Activated CD8-positive, alpha-beta T cell treated with anti-CD3 and anti-CD28 coated beads, Interleukin-2, amount 10 ng/mL, durations not matched to agents 7 days and 5 days (primary cell): ENCODE data around the gene DNAH12. TPM values are rescaled to one million over a fixed set of nuclear protein-coding genes. Genes with fewer than 3 reads are reported as not detected.
A peak's percentile ranks its signal among the peaks of the same experiment; 100 is the strongest.

Experiments used
- ATAC-seq: fragments of 150-1000 bp; cut with Tn5 transposase; one replicate; pipeline ENCODE4 v1.10.0; 2021; ENCODE audit warnings: moderate library complexity
- CTCF ChIA-PET: fragments of 350-600 bp; sonication (Branson Sonifier 250); formaldehyde crosslinking; loops from one replicate; lab custom pipeline; 2021; ENCODE audit warnings: antibody characterized with exemption; lab: Charles Lee
- POLR2A ChIA-PET: fragments of 350-600 bp; sonication (Branson Sonifier 250); formaldehyde crosslinking; loops from one replicate; lab custom pipeline; 2021; ENCODE audit warnings: antibody characterized with exemption; lab: Charles Lee
- DNase-seq: peaks from one replicate; pipeline ENCODE4 v3.0.0-alpha.2; 2020
- H3K27ac Mint-ChIP-seq: one replicate; pipeline ENCODE4 v1.8.0; 2021; ENCODE audit warnings: mild to moderate bottlenecking, mixed read lengths
- H3K27me3 Mint-ChIP-seq: one replicate; pipeline ENCODE4 v1.8.0; 2021; ENCODE audit warnings: low read depth, mixed read lengths
- H3K36me3 Mint-ChIP-seq: one replicate; pipeline ENCODE4 v1.8.0; 2021; ENCODE audit warnings: low read depth, mixed read lengths
- H3K4me1 Mint-ChIP-seq: one replicate; pipeline ENCODE4 v1.8.0; 2021; ENCODE audit warnings: low read depth, mixed read lengths
- H3K4me3 Mint-ChIP-seq: one replicate; pipeline ENCODE4 v1.8.0; 2021; ENCODE audit warnings: mild to moderate bottlenecking, mixed read lengths
- H3K9me3 Mint-ChIP-seq: one replicate; pipeline ENCODE4 v1.8.0; 2022; ENCODE audit warnings: mixed read lengths; ENCODE audit not compliant: insufficient read depth
- total RNA-seq, 2 experiments: library from RNA; stranded (reverse); gene quantifications; one replicate each; pipeline ENCODE4 v1.2.3, GENCODE V29; 2021

Gene DNAH12, protein sequence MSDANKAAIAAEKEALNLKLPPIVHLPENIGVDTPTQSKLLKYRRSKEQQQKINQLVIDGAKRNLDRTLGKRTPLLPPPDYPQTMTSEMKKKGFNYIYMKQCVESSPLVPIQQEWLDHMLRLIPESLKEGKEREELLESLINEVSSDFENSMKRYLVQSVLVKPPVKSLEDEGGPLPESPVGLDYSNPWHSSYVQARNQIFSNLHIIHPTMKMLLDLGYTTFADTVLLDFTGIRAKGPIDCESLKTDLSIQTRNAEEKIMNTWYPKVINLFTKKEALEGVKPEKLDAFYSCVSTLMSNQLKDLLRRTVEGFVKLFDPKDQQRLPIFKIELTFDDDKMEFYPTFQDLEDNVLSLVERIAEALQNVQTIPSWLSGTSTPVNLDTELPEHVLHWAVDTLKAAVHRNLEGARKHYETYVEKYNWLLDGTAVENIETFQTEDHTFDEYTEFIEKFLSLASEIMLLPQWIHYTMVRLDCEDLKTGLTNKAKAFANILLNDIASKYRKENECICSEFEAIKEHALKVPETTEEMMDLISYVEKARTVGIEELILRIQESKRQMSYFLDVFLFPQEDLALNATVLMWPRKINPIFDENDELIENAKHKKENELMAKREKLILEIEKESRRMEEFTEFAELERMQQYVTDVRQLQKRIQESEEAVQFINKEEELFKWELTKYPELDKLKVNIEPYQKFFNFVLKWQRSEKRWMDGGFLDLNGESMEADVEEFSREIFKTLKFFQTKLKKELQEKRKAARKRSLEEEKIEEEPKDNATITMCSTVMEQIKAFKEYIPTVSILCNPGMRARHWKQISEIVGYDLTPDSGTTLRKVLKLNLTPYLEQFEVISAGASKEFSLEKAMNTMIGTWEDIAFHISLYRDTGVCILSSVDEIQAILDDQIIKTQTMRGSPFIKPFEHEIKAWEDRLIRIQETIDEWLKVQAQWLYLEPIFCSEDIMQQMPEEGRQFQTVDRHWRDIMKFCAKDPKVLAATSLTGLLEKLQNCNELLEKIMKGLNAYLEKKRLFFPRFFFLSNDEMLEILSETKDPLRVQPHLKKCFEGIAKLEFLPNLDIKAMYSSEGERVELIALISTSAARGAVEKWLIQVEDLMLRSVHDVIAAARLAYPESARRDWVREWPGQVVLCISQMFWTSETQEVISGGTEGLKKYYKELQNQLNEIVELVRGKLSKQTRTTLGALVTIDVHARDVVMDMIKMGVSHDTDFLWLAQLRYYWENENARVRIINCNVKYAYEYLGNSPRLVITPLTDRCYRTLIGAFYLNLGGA (N-terminal part only)
- under 1 TPM in 1 of 2 experiments, not detected in 1; 0.05 TPM for total RNA-seq

DNA sequence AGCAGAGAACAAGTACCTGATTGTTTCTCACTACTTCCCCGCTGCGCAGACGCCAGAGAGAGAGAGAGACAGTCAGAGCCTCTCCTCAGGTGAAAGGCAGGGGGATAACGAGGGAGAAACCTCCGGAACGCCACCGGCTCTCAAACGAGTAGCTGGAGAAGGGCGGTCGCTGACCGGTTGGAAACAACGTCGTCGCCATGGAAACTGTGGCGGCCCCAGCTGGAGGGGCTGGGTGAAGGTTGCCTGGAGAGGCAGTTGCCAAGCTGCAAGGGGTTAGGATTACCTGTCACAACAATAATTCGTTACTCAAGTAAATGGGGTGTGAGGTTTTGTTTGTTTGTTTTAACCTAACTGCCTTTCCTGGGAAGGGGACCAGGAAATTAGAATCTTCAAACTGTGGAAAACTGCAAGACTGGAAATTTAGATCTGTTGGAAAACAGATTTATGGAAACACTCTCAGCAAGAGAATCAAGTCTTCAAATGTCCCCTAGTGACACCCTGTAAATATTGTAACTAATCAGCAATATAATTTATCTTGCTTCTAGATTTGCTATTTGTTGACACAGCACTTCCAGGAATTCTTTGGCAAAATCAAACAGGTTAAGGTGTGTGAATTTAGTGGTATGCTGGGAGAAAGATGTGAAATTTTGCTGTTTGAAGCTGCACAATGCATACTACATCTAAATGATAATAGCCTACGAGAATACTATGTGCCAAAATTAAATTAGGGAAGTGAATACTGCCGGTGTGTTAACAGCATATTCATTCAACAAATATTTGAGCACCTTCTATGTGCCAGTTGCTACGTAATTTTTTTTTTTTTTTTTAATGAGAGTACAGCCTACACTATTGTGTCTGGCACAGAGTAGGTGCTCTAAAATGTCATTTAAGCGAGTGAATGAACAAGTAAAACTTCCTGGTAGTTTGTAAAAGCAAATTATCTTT lies at the start of gene DNAH12:
Gene DNAH12 (minus strand): TSS at position 164 of the 945 bp plus-strand sequence. CDS start 1,474 bp downstream, outside the sequence.
- no peaks in the 10 kb centered on the region for H3K27me3 Mint-ChIP-seq
- no peak within 1 kb of the TSS for H3K4me3 Mint-ChIP-seq
- ATAC-seq (peak; percentile 73), DNase-seq (peak; percentile 34)
- peaks cover 9% of the 10 kb centered on the region for H3K4me1 Mint-ChIP-seq
- ChIA-PET POLR2A (no interaction called here), CTCF (no interaction called here)
- H3K36me3 Mint-ChIP-seq: no peaks in the 10 kb centered on the region
- H3K9me3 Mint-ChIP-seq: no peaks in the 10 kb centered on the region
- H3K27ac Mint-ChIP-seq: no peak within 1 kb of the TSS

DNA sequence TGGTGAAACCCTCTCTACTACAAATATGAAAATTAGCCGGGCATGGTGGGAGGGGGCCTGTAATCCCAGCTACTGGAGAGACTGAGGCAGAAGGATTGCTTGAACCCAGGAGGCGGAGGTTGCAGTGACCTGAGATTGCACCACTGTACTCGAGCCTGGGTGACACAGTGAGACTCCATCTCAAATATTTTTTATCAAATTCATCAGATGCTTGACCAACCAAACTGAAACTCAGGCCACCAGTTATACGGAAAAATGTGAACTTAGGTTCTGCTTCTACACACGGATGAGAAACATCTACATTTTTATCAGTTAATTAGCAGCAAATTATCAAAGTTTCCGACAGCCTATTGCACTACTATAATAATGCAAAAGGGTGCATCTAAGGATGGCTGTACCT lies 48.2 kb upstream of the DNAH12 start:
- no peaks in the 10 kb centered on the region for H3K27me3 Mint-ChIP-seq
- DNase-seq: no peak
- peaks cover 36% of the 10 kb centered on the region for H3K4me1 Mint-ChIP-seq
- POLR2A ChIA-PET: interaction anchor here (0.5 to 1.7 kb wide), 2 partner anchors 84 to 101 kb away, joined by 3 to 4 read pairs; partner anchors contain the start of gene DENND6A
- CTCF ChIA-PET: no interaction called here
- H3K27ac Mint-ChIP-seq: no peak overlapping the region
- peaks cover 25% of the 10 kb centered on the region for H3K36me3 Mint-ChIP-seq
- no peaks in the 10 kb centered on the region for H3K9me3 Mint-ChIP-seq
- no peak for ATAC-seq
- H3K4me3 Mint-ChIP-seq: no peak overlapping the region

DNA sequence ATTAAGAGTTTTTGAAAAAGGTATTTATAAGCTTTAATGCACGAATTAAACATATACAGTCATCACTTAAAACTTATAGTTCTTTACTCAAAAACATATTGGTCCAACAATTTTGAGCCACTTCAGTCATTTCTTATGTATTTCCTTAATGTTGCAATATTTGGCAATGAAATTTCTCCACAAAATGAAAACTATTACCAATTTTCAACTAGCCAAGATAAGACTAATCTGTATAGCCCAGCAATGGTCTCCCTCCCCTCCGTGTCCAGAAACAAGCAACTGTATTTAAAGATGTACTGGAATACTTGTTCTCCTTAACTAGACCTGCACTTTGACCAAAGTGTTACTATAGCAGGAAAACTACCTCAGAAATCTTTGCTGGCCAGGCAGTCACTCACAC lies 43.8 kb upstream of the DNAH12 start:
- no peak for DNase-seq
- Mint-ChIP-seq H3K27ac (no peak overlapping the region), H3K4me3 (no peak overlapping the region), H3K36me3 (peaks cover 34% of the 10 kb centered on the region), H3K27me3 (no peaks in the 10 kb centered on the region), H3K9me3 (no peaks in the 10 kb centered on the region), H3K4me1 (peaks cover 6% of the 10 kb centered on the region)
- no peak for ATAC-seq
- POLR2A ChIA-PET: no interaction called here
- CTCF ChIA-PET: no interaction called here

DNA sequence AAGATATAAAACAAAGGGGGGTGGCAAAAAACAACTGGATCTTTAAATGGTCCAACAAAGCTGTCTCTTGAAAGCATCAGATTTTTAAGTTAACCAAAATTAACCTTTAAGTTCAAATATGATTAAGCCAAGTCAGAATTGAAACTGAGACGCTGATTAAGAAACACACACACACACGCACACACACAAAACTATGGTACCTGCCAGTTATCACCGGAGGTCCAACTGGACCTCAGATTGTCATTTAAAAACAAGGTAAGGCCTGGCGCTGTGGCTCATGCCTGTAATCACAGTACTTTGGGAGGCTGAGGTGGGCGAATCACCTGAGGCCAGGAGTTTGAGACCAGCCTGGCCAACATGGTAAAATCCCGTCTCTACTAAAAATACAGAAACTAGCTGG lies 42.6 kb upstream of the DNAH12 start:
- ChIA-PET CTCF (no interaction called here), POLR2A (no interaction called here)
- Mint-ChIP-seq H3K27ac (no peak overlapping the region), H3K4me3 (no peak overlapping the region), H3K36me3 (peaks cover 34% of the 10 kb centered on the region), H3K9me3 (no peaks in the 10 kb centered on the region), H3K27me3 (no peaks in the 10 kb centered on the region), H3K4me1 (peaks cover 2% of the 10 kb centered on the region)
- DNase-seq: no peak
- ATAC-seq: no peak

DNA sequence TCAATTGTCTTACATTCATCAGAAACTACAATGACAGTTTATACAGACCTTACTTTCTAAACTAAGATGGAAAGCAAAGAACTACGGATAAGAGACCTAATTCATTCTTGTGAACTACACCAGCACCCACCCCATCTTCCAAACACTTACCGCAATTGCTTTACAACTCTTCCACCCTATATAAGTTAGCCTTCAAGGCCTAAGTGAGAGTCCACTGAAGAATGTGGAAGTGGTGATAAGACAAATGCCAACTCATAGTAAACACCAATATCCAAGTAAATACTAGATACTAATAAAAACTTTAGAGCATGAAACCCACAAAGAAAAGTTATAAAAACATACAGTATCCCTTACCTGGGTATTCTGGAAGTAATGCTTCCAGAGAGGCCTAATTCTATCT lies 39.4 kb upstream of the DNAH12 start:
- H3K4me1 Mint-ChIP-seq: peaks cover 2% of the 10 kb centered on the region
- ChIA-PET POLR2A (no interaction called here), CTCF (interaction anchor here (0.9 kb wide), 1 partner anchor 10 kb away, joined by 4 read pairs; no protein-coding TSS in a partner anchor)
- H3K36me3 Mint-ChIP-seq: peaks cover 38% of the 10 kb centered on the region
- no peaks in the 10 kb centered on the region for H3K9me3 Mint-ChIP-seq
- no peak for ATAC-seq
- H3K27ac Mint-ChIP-seq: no peak overlapping the region
- no peak overlapping the region for H3K4me3 Mint-ChIP-seq
- no peaks in the 10 kb centered on the region for H3K27me3 Mint-ChIP-seq
- no peak for DNase-seq

DNA sequence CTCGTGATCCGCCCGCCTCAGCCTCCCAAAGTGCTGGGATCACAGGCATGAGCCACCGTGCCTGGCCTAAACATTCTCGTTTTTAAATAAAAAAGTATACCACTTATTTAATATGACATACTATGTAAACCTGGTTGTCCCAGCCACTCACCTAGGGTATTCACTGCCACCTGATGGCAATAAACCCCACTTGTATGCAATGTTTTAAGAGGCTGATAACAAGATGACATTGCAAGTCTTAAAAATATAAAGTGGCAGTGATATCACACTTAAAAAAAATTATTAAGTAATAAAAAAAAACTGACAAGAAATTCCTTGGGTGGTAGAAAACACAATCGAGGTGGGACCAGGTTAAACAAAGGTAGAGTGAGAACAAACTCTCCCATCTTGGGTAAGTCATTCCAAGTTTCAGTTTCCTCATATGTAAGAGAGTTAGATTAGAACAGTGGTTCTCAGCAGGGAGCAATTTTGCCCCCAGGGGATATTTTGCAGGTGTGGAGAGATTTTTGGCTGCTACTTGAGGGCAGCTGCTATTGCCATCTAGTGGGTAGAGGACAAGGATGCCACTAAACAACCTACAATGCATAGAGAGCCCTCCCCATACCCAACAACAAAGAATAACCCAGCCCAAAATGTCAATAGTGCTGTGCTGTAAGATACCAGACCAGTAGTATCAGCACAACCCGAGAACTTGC lies 38.5 kb upstream of the DNAH12 start:
- CTCF ChIA-PET: interaction anchor here (0.9 kb wide), 2 partner anchors 10 to 97 kb away, joined by 3 to 4 read pairs; no protein-coding TSS in a partner anchor
- DNase-seq: peak; percentile 25
- H3K27ac Mint-ChIP-seq: no peak overlapping the region
- H3K4me3 Mint-ChIP-seq: no peak overlapping the region
- peaks cover 4% of the 10 kb centered on the region for H3K4me1 Mint-ChIP-seq
- H3K36me3 Mint-ChIP-seq: peaks cover 44% of the 10 kb centered on the region
- POLR2A ChIA-PET: no interaction called here
- peak; percentile 54 for ATAC-seq
- H3K9me3 Mint-ChIP-seq: no peaks in the 10 kb centered on the region
- H3K27me3 Mint-ChIP-seq: no peaks in the 10 kb centered on the region

DNA sequence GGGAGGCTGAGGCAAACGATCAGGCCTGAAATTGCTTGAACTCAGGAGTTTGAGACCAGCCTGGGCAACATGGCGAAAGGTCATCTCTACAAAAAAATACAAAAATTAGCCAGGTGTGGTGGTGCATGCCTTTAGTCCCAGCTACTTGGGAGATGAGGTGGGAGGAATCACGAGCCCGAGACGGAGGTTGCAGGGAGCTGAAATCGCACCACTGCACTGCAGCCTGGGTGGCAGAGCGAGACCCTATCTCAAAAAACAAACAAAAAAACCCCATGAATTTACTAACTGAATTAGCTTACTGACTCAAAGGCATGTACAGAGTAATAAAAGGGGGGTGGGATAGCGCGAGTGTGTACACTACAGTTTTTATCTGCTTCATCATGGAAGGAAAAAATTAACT lies 33.7 kb upstream of the DNAH12 start:
- POLR2A ChIA-PET: no interaction called here
- H3K27me3 Mint-ChIP-seq: no peaks in the 10 kb centered on the region
- H3K27ac Mint-ChIP-seq: no peak overlapping the region
- peaks cover 8% of the 10 kb centered on the region for H3K4me1 Mint-ChIP-seq
- ATAC-seq (no peak), DNase-seq (no peak)
- H3K4me3 Mint-ChIP-seq: no peak overlapping the region
- no peaks in the 10 kb centered on the region for H3K9me3 Mint-ChIP-seq
- CTCF ChIA-PET: interaction anchor here (1.6 to 1.9 kb wide), 2 partner anchors 20 to 181 kb away, joined by 3 to 6 read pairs; no protein-coding TSS in a partner anchor
- peaks cover 57% of the 10 kb centered on the region for H3K36me3 Mint-ChIP-seq

DNA sequence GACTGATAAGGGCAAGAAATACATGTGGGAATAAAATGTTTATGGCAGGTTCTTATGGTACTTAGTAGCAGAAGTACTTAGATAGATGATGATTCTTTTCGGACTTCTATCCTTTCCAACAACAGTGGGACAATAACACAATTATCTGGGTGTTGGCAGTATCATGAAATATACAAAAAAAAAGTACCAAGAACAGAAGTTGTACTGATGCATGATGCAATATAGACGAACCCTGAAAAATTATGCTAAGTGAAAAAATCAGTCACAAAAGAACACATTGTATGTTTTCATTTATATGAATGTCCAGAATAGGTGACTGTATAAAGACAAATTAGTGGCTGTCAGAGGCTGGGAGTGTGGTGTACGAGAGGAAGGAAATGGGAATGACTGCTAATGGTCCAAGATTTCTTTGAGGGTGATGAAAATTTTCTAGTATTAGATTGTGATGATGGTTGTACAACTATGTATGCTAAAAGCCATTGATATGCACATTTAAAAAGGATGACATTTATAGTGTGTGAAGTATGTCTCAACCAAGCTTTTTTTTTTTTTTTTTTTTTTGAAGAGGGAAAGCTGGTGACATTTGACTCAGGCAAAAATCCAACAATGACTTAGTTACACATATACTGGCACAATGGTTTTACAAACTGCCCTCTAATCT lies 32.0 kb upstream of the DNAH12 start:
- no peaks in the 10 kb centered on the region for H3K9me3 Mint-ChIP-seq
- peaks cover 7% of the 10 kb centered on the region for H3K4me1 Mint-ChIP-seq
- H3K27me3 Mint-ChIP-seq: no peaks in the 10 kb centered on the region
- no peak overlapping the region for H3K4me3 Mint-ChIP-seq
- ChIA-PET CTCF (no interaction called here), POLR2A (no interaction called here)
- H3K36me3 Mint-ChIP-seq: peaks cover 64% of the 10 kb centered on the region
- ATAC-seq (no peak), DNase-seq (no peak)
- no peak overlapping the region for H3K27ac Mint-ChIP-seq

DNA sequence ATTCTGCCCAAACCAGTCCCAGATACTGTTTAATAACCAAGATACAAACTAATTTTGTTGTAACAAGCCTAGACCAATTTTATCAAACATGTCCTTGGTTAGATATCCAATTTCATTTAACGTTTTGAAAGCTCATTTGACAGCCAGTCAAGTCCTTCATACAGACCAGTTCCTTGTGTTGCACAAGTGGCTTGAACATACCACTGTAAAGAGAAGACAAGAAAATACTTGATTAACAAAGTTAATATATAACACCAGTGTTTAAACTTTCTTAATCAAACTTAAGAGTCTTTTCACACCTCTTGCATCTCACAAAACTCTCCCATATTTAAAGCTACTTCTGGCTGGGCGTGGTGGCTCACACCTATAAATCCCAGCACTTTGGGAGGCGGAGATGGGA lies 28.0 kb upstream of the DNAH12 start:
- Mint-ChIP-seq H3K36me3 (peaks cover 54% of the 10 kb centered on the region), H3K27me3 (no peaks in the 10 kb centered on the region), H3K4me1 (peaks cover 2% of the 10 kb centered on the region), H3K27ac (no peak overlapping the region), H3K9me3 (no peaks in the 10 kb centered on the region), H3K4me3 (no peak overlapping the region)
- ATAC-seq: no peak
- ChIA-PET CTCF (interaction anchor here (1.7 kb wide), 1 partner anchor 12 kb away, joined by 5 read pairs; no protein-coding TSS in a partner anchor), POLR2A (interaction anchor here (1.6 kb wide), 1 partner anchor 14 kb away, joined by 4 read pairs; no protein-coding TSS in a partner anchor)
- DNase-seq: no peak

DNA sequence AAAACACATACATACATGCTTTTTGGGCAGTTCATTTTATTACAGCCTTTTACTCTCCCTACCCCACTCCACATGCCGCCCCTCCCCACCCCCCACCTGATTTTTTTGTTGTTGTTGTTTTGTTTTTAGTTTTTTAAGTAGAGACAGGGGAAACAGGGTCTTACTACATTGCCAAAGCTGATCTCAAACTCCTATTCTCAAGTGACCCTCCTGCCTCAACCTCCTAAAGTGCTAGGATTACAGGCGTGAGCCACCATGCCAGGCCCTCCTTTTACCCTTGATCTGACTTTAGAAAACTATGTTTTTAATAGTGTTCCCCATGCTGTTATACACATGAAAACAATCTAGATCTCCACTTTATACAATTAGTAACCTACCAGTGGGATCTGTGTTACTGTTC lies 26.7 kb upstream of the DNAH12 start:
- POLR2A ChIA-PET: no interaction called here
- Mint-ChIP-seq H3K36me3 (peaks cover 51% of the 10 kb centered on the region), H3K27me3 (no peaks in the 10 kb centered on the region), H3K9me3 (no peaks in the 10 kb centered on the region), H3K27ac (no peak overlapping the region), H3K4me3 (no peak overlapping the region), H3K4me1 (no peaks in the 10 kb centered on the region)
- DNase-seq: no peak
- CTCF ChIA-PET: interaction anchor here (0.8 to 1.8 kb wide), 2 partner anchors 10 to 13 kb away, joined by 3 to 5 read pairs; no protein-coding TSS in a partner anchor
- no peak for ATAC-seq
